NT2/D1 (cell line): ENCODE results near the gene HASPIN.

Experiments used
- SUZ12 ChIP-seq: IDR thresholded peaks from 2 replicates; pipeline ENCODE4 v1.6.1; 2011; ENCODE audit not compliant: insufficient read length, insufficient read depth; ENCODE audit errors: extremely low read depth
- YY1 ChIP-seq: IDR thresholded peaks from 2 replicates; pipeline ENCODE4 v1.6.1; 2011; ENCODE audit not compliant: insufficient read length, insufficient read depth

DNA sequence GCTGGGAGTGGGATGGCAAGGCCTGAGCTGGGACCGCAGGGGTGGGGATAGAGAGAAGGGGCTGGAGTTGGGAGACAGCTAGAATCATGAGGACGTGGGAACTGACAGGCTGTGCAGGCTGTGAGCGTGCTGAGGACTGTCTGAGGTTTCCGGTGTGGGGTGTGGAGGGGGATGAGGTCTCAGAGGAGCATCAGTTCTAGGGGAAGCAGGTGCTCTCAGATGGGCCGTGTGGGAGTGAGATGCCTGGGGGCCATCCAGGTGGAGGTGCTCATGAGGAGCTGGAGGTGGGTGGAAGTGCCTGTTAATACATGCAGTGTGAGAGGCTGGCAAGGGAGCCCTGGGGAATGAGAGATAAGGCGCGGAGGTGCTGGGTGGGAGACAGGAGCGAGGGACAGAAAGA is 27.2 kb downstream of the HASPIN start:
- TF ChIP-seq YY1 (no peak), SUZ12 (no peak)
